ENCODE measurements around the gene FRMD4A. TPM values are rescaled to one million over a fixed set of nuclear protein-coding genes. Genes with fewer than 3 reads are reported as not detected.

FRMD4A gene
- total and polyA plus RNA-seq, 10 of the 15 experiments (the other 5 are each of a cell fraction or from before 2014, with no cell fraction given), result 17.8 to 75.2 (median 39.1) TPM

GRCh38 chr10:13665516-13666262, 665.0 kb downstream of the FRMD4A start:
- H3K9ac ChIP-seq (ENCODE audit: control insufficient read depth, insufficient read depth, low read length), result no peak overlapping the region
- DNase-seq (ENCODE audit: low read depth, low spot score) (no peak), ATAC-seq (no peak), FAIRE-seq (no peak)
- intact Hi-C loops (cut with micrococcal nuclease; ENCODE audit: unreplicated experiment), result no loop called here
- SMC1A ChIA-PET (ENCODE audit: uncharacterized antibody, unreplicated experiment), result interaction anchor here (0.6 to 1.3 kb wide), 2 partner anchors 41 to 118 kb away, joined by 3 read pairs; no protein-coding TSS in a partner anchor
- RAD21 ChIA-PET (ENCODE audit: unreplicated experiment), result interaction anchor here (1.7 kb wide), 1 partner anchor 20 kb away, joined by 3 read pairs; no protein-coding TSS in a partner anchor
- peaks cover under 1% of the 10 kb centered on the region; the same call in 1 of the 2 replicates for H3K4me1 ChIP-seq (ENCODE audit: control insufficient read depth, insufficient read depth, low read length)
- POLR2A ChIA-PET, result interaction anchor here (0.6 kb wide), 1 partner anchor 77 kb away, joined by 3 read pairs; no protein-coding TSS in a partner anchor
- CTCF ChIA-PET, result interaction anchor here (0.5 kb wide), 1 partner anchor 98 kb away, joined by 3 read pairs; no protein-coding TSS in a partner anchor
- no peaks in the 10 kb centered on the region for H3K79me2 ChIP-seq (ENCODE audit: control insufficient read depth, insufficient read depth, low read length)
- H3K4me2 ChIP-seq (ENCODE audit: control insufficient read depth, insufficient read depth), result no peak overlapping the region
- no peak overlapping the region for H3K27ac ChIP-seq (ENCODE audit: control insufficient read depth, insufficient read depth)
- WGBS (ENCODE audit: insufficient coverage, insufficient replicate concordance, low lambda C conversion rate, missing lambda C conversion rate), result 93% methylated on average over 20 of the region's 20 CpGs
- H4K20me1 ChIP-seq (ENCODE audit: control insufficient read depth, insufficient read depth), result no peaks in the 10 kb centered on the region; the same call in 1 of the 2 replicates
- H3K4me3 ChIP-seq, result no peak overlapping the region
- H3K27me3 ChIP-seq (replicated peaks in 1 of 2; ENCODE audit: control insufficient read depth in 2 of 2, insufficient read depth in 2 of 2, low read length in 1 of 2), result no peaks in the 10 kb centered on the region
- H3K9me3 ChIP-seq (replicated peaks; ENCODE audit: control insufficient read depth, insufficient read depth, low read length), result no peaks in the 10 kb centered on the region
- in situ Hi-C loops (cut with MboI), result loop anchor here (5.0 kb wide), 1 partner anchor 112 kb away; no protein-coding TSS in a partner anchor
- BruUV-seq (replicated peaks), result no TSS peak
- H2AFZ ChIP-seq (ENCODE audit: control insufficient read depth, low read depth, low read length), result no peak overlapping the region
- H3K36me3 ChIP-seq (ENCODE audit: control insufficient read depth in 2 of 2, insufficient read depth in 2 of 2, low read length in 1 of 2), result peaks cover 28 to 36% of the 10 kb centered on the region in 2 experiments
- TF ChIP-seq USF2 (IDR thresholded peaks at IDR 0.05; ENCODE audit: borderline replicate concordance, low read depth, low read length) (no peak), SMARCA5 (IDR thresholded peaks at IDR 0.05) (no peak), MLLT1 (IDR thresholded peaks at IDR 0.05) (no peak), ATF7 (IDR thresholded peaks at IDR 0.05; ENCODE audit: low read depth) (no peak), NR2C1 (IDR thresholded peaks at IDR 0.05) (no peak), IRF5 (IDR thresholded peaks at IDR 0.05; ENCODE audit: borderline replicate concordance) (no peak), MTA3 (IDR thresholded peaks at IDR 0.05; ENCODE audit: borderline replicate concordance, low read length) (no peak), CHD2 (IDR thresholded peaks at IDR 0.05; ENCODE audit: borderline replicate concordance, low read depth, low read length) (no peak), CREM (IDR thresholded peaks at IDR 0.05; ENCODE audit: low read depth) (no peak), RELB (IDR thresholded peaks at IDR 0.05; ENCODE audit: low read depth) (no peak), RCOR1 (conservative IDR thresholded peaks at IDR 0.05; ENCODE audit: low read depth, low read length) (no peak), HDGF (IDR thresholded peaks at IDR 0.05) (no peak), ZBTB11 (CRISPR knock-in tag; IDR thresholded peaks at IDR 0.05) (no peak), NR2F1 (conservative IDR thresholded peaks at IDR 0.05) (no peak), TAF1 (IDR thresholded peaks at IDR 0.05; ENCODE audit: borderline replicate concordance, low read depth, low read length) (no peak)

Measured in GM12878 (cell line).